SK-N-SH (cell line): ENCODE results near the gene SLC2A13. TPM values are rescaled to one million over a fixed set of nuclear protein-coding genes. Genes with fewer than 3 reads are reported as not detected.

Experiments
- CTCF ChIA-PET: fragments of 300-600, 350-600 bp; formaldehyde crosslinking; extraction: SDS; loops from one replicate; lab custom pipeline; 2021; lab: Yijun Ruan, JAX
- POLR2A ChIA-PET: fragments of 350-600 bp; sonication (Branson Sonifier 250); formaldehyde crosslinking; extraction: SDS; loops from one replicate; lab custom pipeline; 2020; ENCODE audit warnings: antibody characterized with exemption, inconsistent platforms; lab: Yijun Ruan, JAX
- DNase-seq: peaks from one replicate; pipeline ENCODE4 v3.0.0; 2012
- H2AFZ ChIP-seq: fragments of 200-600 bp; sonication (generic); 2 replicates; pipeline ENCODE4 v1.8.1; 2016; ENCODE audit warnings: antibody characterized with exemption, mild to moderate bottlenecking, low read depth
- H3F3A ChIP-seq: fragments of 200-600 bp; sonication (generic); replicated peaks from 2 replicates; pipeline ENCODE3; 2016; ENCODE audit warnings: antibody characterized with exemption, mild to moderate bottlenecking; ENCODE audit not compliant: insufficient read depth
- H3K27ac ChIP-seq, 2 experiments: fragments of 200-500 bp in 1 of 2; fragments of 200-600 bp in 1 of 2; sonication (Bioruptor generic) in 1 of 2; sonication (generic), shearing (Covaris generic) in 1 of 2; 2 replicates each; pipeline versions ENCODE4 v1.5.1 to v1.6.1; 2014 to 2016; ENCODE audit warnings: low read depth in 2 of 2, inconsistent platforms in 1 of 2, low read length in 1 of 2, mild to moderate bottlenecking in 1 of 2, mixed read lengths in 1 of 2
- H3K27me3 ChIP-seq: fragments of 200-600 bp; sonication (generic), shearing (Covaris generic); 2 replicates; pipeline ENCODE4 v1.6.1; 2016; ENCODE audit warnings: mixed run types; ENCODE audit not compliant: insufficient read depth
- H3K36me3 ChIP-seq, 2 experiments: fragments of 200-500 bp in 1 of 2; fragments of 200-600 bp in 1 of 2; sonication (Bioruptor generic) in 1 of 2; sonication (generic) in 1 of 2; replicated peaks in 1 of 2; 2 replicates each; pipeline versions ENCODE3 to v1.5.1; 2014 to 2016; ENCODE audit warnings: low read length in 1 of 2, mild to moderate bottlenecking in 1 of 2; ENCODE audit not compliant: insufficient read depth in 2 of 2, control insufficient read depth in 1 of 2
- H3K4me1 ChIP-seq, 2 experiments: fragments of 200-500 bp in 1 of 2; fragments of 200-600 bp in 1 of 2; sonication (Bioruptor generic) in 1 of 2; sonication (generic), shearing (Covaris generic) in 1 of 2; 2 replicates each; pipeline versions ENCODE4 v1.5.1 to v1.6.1; 2014 to 2016; ENCODE audit warnings: low read depth in 1 of 2, low read length in 1 of 2, mixed run types in 1 of 2; ENCODE audit not compliant: insufficient read depth in 2 of 2, control insufficient read depth in 1 of 2
- H3K4me2 ChIP-seq: fragments of 200-600 bp; sonication (generic), shearing (Covaris generic); 2 replicates; pipeline ENCODE4 v1.6.1; 2017; ENCODE audit warnings: mixed run types
- H3K4me3 ChIP-seq, 2 experiments: fragments of 200-500 bp in 1 of 2; fragments of 200-600 bp in 1 of 2; sonication (Bioruptor generic) in 1 of 2; sonication (generic), shearing (Covaris generic) in 1 of 2; 2 replicates each; pipeline versions ENCODE4 v1.5.1 to v1.8.1; 2014 to 2016; ENCODE audit warnings: low read depth in 2 of 2, inconsistent platforms in 1 of 2, low read length in 1 of 2, mild to moderate bottlenecking in 1 of 2, mixed read lengths in 1 of 2, moderate library complexity in 1 of 2
- H3K79me2 ChIP-seq: fragments of 200-600 bp; sonication (generic); 2 replicates; pipeline ENCODE4 v1.8.1; 2017; ENCODE audit warnings: mild to moderate bottlenecking; ENCODE audit not compliant: insufficient read depth
- H3K9ac ChIP-seq: fragments of 200-600 bp; sonication (generic); 2 replicates; pipeline ENCODE4 v1.6.1; 2017; ENCODE audit warnings: mixed run types
- H3K9me2 ChIP-seq: fragments of 200-600 bp; sonication (generic); 2 replicates; pipeline ENCODE4 v1.6.1; 2017; ENCODE audit warnings: mixed run types
- H3K9me3 ChIP-seq: fragments of 200-600 bp; sonication (generic); 2 replicates; pipeline ENCODE4 v1.6.1; 2017; ENCODE audit warnings: mixed run types, mild to moderate bottlenecking, moderate library complexity
- H4K20me1 ChIP-seq: fragments of 200-600 bp; sonication (generic); 2 replicates; pipeline ENCODE4 v1.6.1; 2017; ENCODE audit warnings: mild to moderate bottlenecking, mixed run types; ENCODE audit not compliant: insufficient read depth
- CTCF ChIP-seq: fragments of 200-600 bp; sonication (generic); IDR thresholded peaks from 2 replicates; pipeline ENCODE4 v1.6.1; 2017; ENCODE audit warnings: antibody characterized with exemption, mild to moderate bottlenecking, moderate library complexity
- GABPA ChIP-seq: IDR thresholded peaks from 2 replicates; pipeline ENCODE4 v1.4.0; 2012; ENCODE audit warnings: low read depth, mild to moderate bottlenecking
- IRF3 ChIP-seq: fragments of 150-350 bp; IDR thresholded peaks from 2 replicates; pipeline ENCODE4 v1.6.1; 2016; ENCODE audit warnings: mild to moderate bottlenecking, low read depth, low read length
- JUND ChIP-seq: IDR thresholded peaks from 2 replicates; pipeline ENCODE4 v1.4.0; 2012
- MAX ChIP-seq: IDR thresholded peaks from 2 replicates; pipeline ENCODE4 v1.4.0; 2012; ENCODE audit warnings: low read depth
- NRF1 ChIP-seq: IDR thresholded peaks from 2 replicates; pipeline ENCODE4 v1.6.1; 2012; ENCODE audit warnings: low read depth, mild to moderate bottlenecking, low read length
- POLR2AphosphoS5 ChIP-seq: IDR thresholded peaks from 2 replicates; pipeline ENCODE4 v1.6.1; 2012; ENCODE audit warnings: low read depth, low read length
- RFX5 ChIP-seq: IDR thresholded peaks from 2 replicates; pipeline ENCODE4 v1.6.1; 2012; ENCODE audit warnings: mild to moderate bottlenecking, improper control_type of control experiment, low read length
- RXRA ChIP-seq: IDR thresholded peaks from 2 replicates; pipeline ENCODE4 v1.4.0; 2012; ENCODE audit warnings: low read depth, mild to moderate bottlenecking, borderline replicate concordance
- TEAD4 ChIP-seq: IDR thresholded peaks from 2 replicates; pipeline ENCODE4 v1.4.0; 2012; ENCODE audit warnings: mild to moderate bottlenecking, borderline replicate concordance; ENCODE audit not compliant: insufficient read depth
- YY1 ChIP-seq: IDR thresholded peaks from 2 replicates; pipeline ENCODE4 v1.4.0; 2012; ENCODE audit warnings: low read depth, mild to moderate bottlenecking
- WGBS: methylation state at CpG from one replicate; pipeline ENCODE4 v1.1.6; 2017; ENCODE audit warnings: low lambda C conversion rate; 5-methylcytosine and 5-hydroxymethylcytosine counted together
- polyA plus RNA-seq, 3 experiments: library from polyadenylated mRNA; depleted of rRNA; stranded (reverse); fragments of >200 nt; gene quantifications; 2 replicates each; pipeline ENCODE4 v1.2.3, GENCODE V29; 2012

SLC2A13 gene
- polyA plus RNA-seq, 1 of the 3 experiments (the other 2 are of a cell fraction) = 0.21 TPM

- Histone ChIP-seq H3K36me3 (no peaks in the 10 kb centered on the region), H3K9me2 (no peaks in the 10 kb centered on the region), H3K27me3 (no peaks in the 10 kb centered on the region), H3K4me3 (no peak overlapping the region), H3K27ac (no peak overlapping the region), H3K4me1 (no peaks in the 10 kb centered on the region; a peak in 2 of 4 replicates), H3K9me3 (no peaks in the 10 kb centered on the region), H3K9ac (no peak overlapping the region), H3K4me2 (no peak overlapping the region), H3F3A (no peaks in the 10 kb centered on the region), H4K20me1 (no peaks in the 10 kb centered on the region), H3K79me2 (no peaks in the 10 kb centered on the region), H2AFZ (no peak overlapping the region)
- WGBS = 73% methylated on average over 5 of the region's 5 CpGs
- TF ChIP-seq TEAD4 (no peak), IRF3 (no peak), NRF1 (no peak), YY1 (no peak), RFX5 (no peak), POLR2AphosphoS5 (no peak)
- ChIA-PET CTCF (interaction anchor here (1.3 to 1.7 kb wide), 2 partner anchors 22 to 37 kb away, joined by 3 read pairs; no protein-coding TSS in a partner anchor), POLR2A (no interaction called here)
- DNase-seq = no peak
Observed at GRCh38 chr12:40028296-40028695, 77.6 kb downstream of the SLC2A13 start.

- no peaks in the 10 kb centered on the region for H3K9me2 ChIP-seq
- no peak overlapping the region for H3K27ac ChIP-seq
- H3F3A ChIP-seq = no peaks in the 10 kb centered on the region
- POLR2A ChIA-PET = no interaction called here
- no peaks in the 10 kb centered on the region for H3K27me3 ChIP-seq
- peaks cover 0 to 3% of the 10 kb centered on the region in 2 experiments; a peak in 2 of 4 replicates for H3K4me1 ChIP-seq
- TF ChIP-seq CTCF = no peak
- no peak for TF ChIP-seq GABPA
- TF ChIP-seq TEAD4 = no peak
- TF ChIP-seq RXRA = no peak
- TF ChIP-seq MAX = no peak
- no peak for TF ChIP-seq JUND
- TF ChIP-seq YY1 = no peak
- no peaks in the 10 kb centered on the region for H4K20me1 ChIP-seq
- DNase-seq = no peak
- CTCF ChIA-PET = interaction anchor here (1.4 to 2.6 kb wide), 3 partner anchors 9 to 85 kb away, joined by 4 to 9 read pairs (median 7); no protein-coding TSS in a partner anchor
- no peak overlapping the region for H2AFZ ChIP-seq
- no peak overlapping the region for H3K9ac ChIP-seq
- H3K36me3 ChIP-seq = no peaks in the 10 kb centered on the region
- no peaks in the 10 kb centered on the region for H3K79me2 ChIP-seq
- H3K9me3 ChIP-seq = no peaks in the 10 kb centered on the region
- no peak overlapping the region for H3K4me2 ChIP-seq
- H3K4me3 ChIP-seq = no peak overlapping the region
Observed at GRCh38 chr12:40022850-40023249, 83.0 kb downstream of the SLC2A13 start.
